Lung (tissue), 12 donors: ENCODE results near the gene RIN3. TPM values are rescaled to one million over a fixed set of nuclear protein-coding genes. Genes with fewer than 3 reads are reported as not detected.

ENCODE experiments used
- ATAC-seq: fragments of 200-7000 bp; cut with Tn5 transposase; one replicate; pipeline ENCODE4 v1.9.1; 2020; ENCODE audit warnings: moderate number of reproducible peaks; ENCODE audit not compliant: insufficient read depth, low FRiP score
- DNase-seq, 3 donors: peaks; one replicate each; pipeline ENCODE4 v3.0.0-alpha.2; 2013 to 2017
- H3K27ac ChIP-seq, 2 donors: one replicate each; pipeline ENCODE4 v1.5.1; 2013; ENCODE audit warnings: mild to moderate bottlenecking in 2 of 2, moderate library complexity in 2 of 2, control low read depth in 1 of 2, inconsistent platforms in 1 of 2, low read depth in 1 of 2, low read length in 1 of 2
- H3K27me3 ChIP-seq, 3 donors: one replicate each; pipeline ENCODE4 v1.5.1; 2013; ENCODE audit warnings: low read length in 2 of 3; ENCODE audit not compliant: control insufficient read depth in 3 of 3, insufficient read depth in 3 of 3
- H3K36me3 ChIP-seq, 4 donors: one replicate each; pipeline ENCODE4 v1.5.1; 2013; ENCODE audit warnings: low read length in 4 of 4, mild to moderate bottlenecking in 1 of 4, moderate library complexity in 1 of 4; ENCODE audit not compliant: control insufficient read depth in 4 of 4, insufficient read depth in 4 of 4
- H3K4me1 ChIP-seq, 5 donors: one replicate each; pipeline ENCODE4 v1.5.1; 2013; ENCODE audit warnings: low read length in 5 of 5, mild to moderate bottlenecking in 2 of 5, moderate library complexity in 1 of 5; ENCODE audit not compliant: control insufficient read depth in 5 of 5, insufficient read depth in 5 of 5
- H3K4me3 ChIP-seq: one replicate; pipeline ENCODE4 v1.5.1; 2013; ENCODE audit warnings: mild to moderate bottlenecking, control low read depth, moderate library complexity
- H3K9ac ChIP-seq, 2 donors: one replicate each; pipeline ENCODE4 v1.5.1; 2013; ENCODE audit warnings: low read length in 2 of 2, control low read depth in 1 of 2; ENCODE audit not compliant: insufficient read depth in 1 of 2
- H3K9me3 ChIP-seq, 4 donors: one replicate each; pipeline ENCODE4 v1.5.1; 2013; ENCODE audit warnings: low read length in 3 of 4, mild to moderate bottlenecking in 1 of 4, moderate library complexity in 1 of 4; ENCODE audit not compliant: control insufficient read depth in 4 of 4, insufficient read depth in 3 of 4
- CTCF ChIP-seq: IDR thresholded peaks from 2 replicates; pipeline ENCODE4 v1.5.1; 2012; ENCODE audit warnings: mild to moderate bottlenecking; ENCODE audit errors: control extremely low read depth, extremely low read depth
- WGBS, 2 donors: extraction: QIAGEN DNeasy Blood & Tissue Kit; methylation state at CpG; one replicate each; pipeline ENCODE4 v1.1.7; 2013; 5-methylcytosine and 5-hydroxymethylcytosine counted together
- polyA plus RNA-seq, 2 donors: library from polyadenylated mRNA; stranded (reverse); fragments of 200-250 nt; gene quantifications; one replicate each; pipeline ENCODE4 v1.2.1, GENCODE V29; 2013
- total RNA-seq, 2 donors: library from RNA; depleted of rRNA in 1 of 2; stranded (reverse); fragments of >200 nt in 1 of 2; gene quantifications; one replicate each; pipeline ENCODE4 v1.2.1, GENCODE V29; 2014 to 2021
- donor health status: control.
- donor health status: control.
- donor health status: Bipolar disorder and iron deficiency.
- donor health status: healthy.
- donor health status: DM: yes; HTN: yes; CAD: no.

RIN3 gene
- total and polyA plus RNA-seq, 4 donors, result 19.3 to 55.5 (median 40.2) TPM

GRCh38 chr14:92581966-92582566 lies 68.5 kb downstream of the RIN3 start:
- H3K4me1 ChIP-seq, result peaks cover 0 to 16% (median 9%) of the 10 kb centered on the region in 5 donors
- no peak overlapping the region for H3K27ac ChIP-seq
- ATAC-seq (no peak), DNase-seq (no peak)
- H3K36me3 ChIP-seq, result peaks cover 0 to 22% (median 19%) of the 10 kb centered on the region in 4 donors
- H3K9me3 ChIP-seq, result peaks cover 0 to 3% (median 0%) of the 10 kb centered on the region in 4 donors
- no peak for TF ChIP-seq CTCF
- H3K27me3 ChIP-seq, result no peaks in the 10 kb centered on the region
- no peak overlapping the region for H3K4me3 ChIP-seq
- no peak overlapping the region for H3K9ac ChIP-seq
- WGBS, 2 donors, result 80 to 87% methylated on average over 11 of the region's 11 CpGs

GRCh38 chr14:92582706-92583452 lies 69.3 kb downstream of the RIN3 start:
- DNase-seq, result no peak
- peaks cover 0 to 15% (median 12%) of the 10 kb centered on the region in 4 donors for H3K36me3 ChIP-seq
- TF ChIP-seq CTCF, result no peak
- peak overlapping the region in 1 of 2 donors; percentile 10 for H3K27ac ChIP-seq
- no peak overlapping the region for H3K9ac ChIP-seq
- peaks cover 0 to 24% (median 9%) of the 10 kb centered on the region in 5 donors for H3K4me1 ChIP-seq
- H3K4me3 ChIP-seq, result no peak overlapping the region
- peaks cover 0 to 3% (median 0%) of the 10 kb centered on the region in 4 donors for H3K9me3 ChIP-seq
- 86 to 87% methylated on average over 12 of the region's 12 CpGs for WGBS, 2 donors
- H3K27me3 ChIP-seq, result no peaks in the 10 kb centered on the region
- ATAC-seq, result no peak

- 96 to 97% methylated on average over 3 of the region's 3 CpGs for WGBS, 2 donors
- DNase-seq (no peak), ATAC-seq (no peak)
- no peaks in the 10 kb centered on the region for H3K27me3 ChIP-seq
- H3K36me3 ChIP-seq, result peaks cover 0 to 13% (median 9%) of the 10 kb centered on the region in 4 donors
- H3K4me3 ChIP-seq, result no peak overlapping the region
- peaks cover 0 to 24% (median 12%) of the 10 kb centered on the region in 5 donors for H3K4me1 ChIP-seq
- no peak overlapping the region for H3K9ac ChIP-seq
- no peak for TF ChIP-seq CTCF
- peaks cover 0 to 3% (median 0%) of the 10 kb centered on the region in 4 donors for H3K9me3 ChIP-seq
- peak overlapping the region in 1 of 2 donors; percentile 9 for H3K27ac ChIP-seq
Measured at GRCh38 chr14:92584220-92584619, 70.6 kb downstream of the RIN3 start.
